HG03565 (cell line): ENCODE data around the gene WDR64.
"Not testable (repeated sequence)": the region's sequence is repeated elsewhere in the genome, so short reads cannot be mapped to it uniquely, and the experiment has no call there.

Experiments
- ATAC-seq: cut with Tn5 transposase; IDR thresholded peaks from one replicate; pipeline ENCODE4 v1.9.1; 2021; ENCODE audit warnings: mild to moderate bottlenecking, moderate library complexity; ENCODE audit not compliant: unreplicated experiment

The WDR64 gene

GRCh38 chr1:241698177-241698576, 46.1 kb downstream of the WDR64 start:
- no peak for ATAC-seq

GRCh38 chr1:241701483-241702295, 49.6 kb downstream of the WDR64 start:
- no peak for ATAC-seq

- ATAC-seq, result no peak
Measured at GRCh38 chr1:241702442-241703373, 50.6 kb downstream of the WDR64 start.

GRCh38 chr1:241703739-241704138, 51.7 kb downstream of the WDR64 start:
- ATAC-seq, result not testable (repeated sequence)

- no peak for ATAC-seq
Measured at GRCh38 chr1:241706257-241706656, 54.2 kb downstream of the WDR64 start.

GRCh38 chr1:241706967-241707366, 54.9 kb downstream of the WDR64 start:
- no peak for ATAC-seq

- no peak for ATAC-seq
Measured at GRCh38 chr1:241707442-241707841, 55.4 kb downstream of the WDR64 start.

- no peak for ATAC-seq
Measured at GRCh38 chr1:241711326-241711725, 59.2 kb downstream of the WDR64 start.

- no peak for ATAC-seq
Measured at GRCh38 chr1:241713316-241713715, 61.2 kb downstream of the WDR64 start.

GRCh38 chr1:241714321-241715218, 62.5 kb downstream of the WDR64 start:
- ATAC-seq, result no peak

- no peak for ATAC-seq
Measured at GRCh38 chr1:241715435-241715834, 63.4 kb downstream of the WDR64 start.

GRCh38 chr1:241715956-241716355, 63.9 kb downstream of the WDR64 start:
- no peak for ATAC-seq

GRCh38 chr1:241716915-241717656, 65.0 kb downstream of the WDR64 start:
- ATAC-seq, result no peak

- no peak for ATAC-seq
Measured at GRCh38 chr1:241717975-241718374, 65.9 kb downstream of the WDR64 start.

GRCh38 chr1:241721011-241721410, 68.9 kb downstream of the WDR64 start:
- no peak for ATAC-seq

- no peak for ATAC-seq
Measured at GRCh38 chr1:241722947-241723346, 70.9 kb downstream of the WDR64 start.

GRCh38 chr1:241724741-241725356, 72.8 kb downstream of the WDR64 start:
- no peak for ATAC-seq

- no peak for ATAC-seq
Measured at GRCh38 chr1:241730031-241730430, 78.0 kb downstream of the WDR64 start.

GRCh38 chr1:241733899-241734298, 81.8 kb downstream of the WDR64 start:
- ATAC-seq, result no peak

GRCh38 chr1:241734533-241734932, 82.5 kb downstream of the WDR64 start:
- no peak for ATAC-seq
